Epidermal melanocyte (primary cell): ENCODE results near the gene PHIP.

Experiments used
- DNase-seq: peaks from one replicate; pipeline ENCODE4 v3.0.0; 2011; ENCODE audit warnings: low spot score; ENCODE audit not compliant: insufficient read length

PHIP gene

DNA sequence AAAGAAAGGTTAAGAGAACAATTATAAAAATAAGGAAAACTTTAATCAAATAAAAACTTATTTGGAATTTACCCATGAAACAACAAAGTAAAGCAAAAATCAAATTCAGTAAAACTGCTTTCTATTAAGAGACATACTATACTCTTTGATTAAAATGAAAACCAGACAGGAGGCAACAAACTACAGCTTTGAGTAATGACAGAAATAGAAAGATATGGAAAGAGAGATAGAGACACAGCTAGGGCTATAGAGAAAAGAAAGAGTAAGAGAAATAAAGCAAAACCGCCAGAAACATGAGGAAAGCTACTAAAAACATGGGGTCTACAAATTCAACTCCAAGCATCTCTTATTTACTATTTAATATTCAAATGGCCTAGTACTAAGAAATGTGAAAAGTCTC, 67.6 kb downstream of the PHIP start:
- no peak for DNase-seq

DNA sequence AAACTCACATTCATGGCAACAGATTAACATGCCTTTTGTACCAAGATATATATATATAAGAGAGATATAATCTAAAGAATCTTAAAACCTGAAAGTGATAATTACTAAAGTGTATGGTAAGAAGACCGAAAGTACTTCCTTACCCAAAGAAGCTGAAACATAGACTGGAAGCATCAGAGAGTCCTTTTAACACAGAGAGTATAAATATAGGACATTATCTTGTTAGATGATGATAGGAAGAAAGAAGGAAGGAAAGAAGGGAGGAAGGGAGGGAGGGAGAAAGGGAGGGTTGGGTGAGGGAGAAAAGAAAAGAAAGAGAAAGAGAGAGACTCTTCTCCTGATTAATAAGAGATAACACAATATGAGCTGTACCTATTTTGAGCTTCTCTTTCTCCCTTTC, 68.2 kb downstream of the PHIP start:
- DNase-seq, result no peak

DNA sequence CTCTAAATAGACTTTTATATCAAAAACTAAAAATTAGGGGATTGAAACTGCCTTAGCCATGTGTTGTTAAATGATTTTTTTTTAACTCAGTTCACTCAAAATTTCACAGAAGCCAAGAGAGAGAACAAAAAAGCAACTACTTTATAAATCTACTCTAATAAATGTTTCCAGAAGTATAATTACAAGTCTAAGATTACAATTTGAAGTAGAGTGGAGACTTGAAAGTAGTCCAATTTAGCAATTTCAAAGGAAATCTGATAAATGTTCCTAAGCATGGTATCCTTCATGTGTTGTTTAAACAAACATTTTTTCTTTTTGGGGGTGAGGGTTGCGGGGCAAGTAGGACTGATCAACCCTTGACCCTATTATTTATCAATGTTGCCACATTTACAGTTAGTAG, 72.6 kb downstream of the PHIP start:
- no peak for DNase-seq

DNA sequence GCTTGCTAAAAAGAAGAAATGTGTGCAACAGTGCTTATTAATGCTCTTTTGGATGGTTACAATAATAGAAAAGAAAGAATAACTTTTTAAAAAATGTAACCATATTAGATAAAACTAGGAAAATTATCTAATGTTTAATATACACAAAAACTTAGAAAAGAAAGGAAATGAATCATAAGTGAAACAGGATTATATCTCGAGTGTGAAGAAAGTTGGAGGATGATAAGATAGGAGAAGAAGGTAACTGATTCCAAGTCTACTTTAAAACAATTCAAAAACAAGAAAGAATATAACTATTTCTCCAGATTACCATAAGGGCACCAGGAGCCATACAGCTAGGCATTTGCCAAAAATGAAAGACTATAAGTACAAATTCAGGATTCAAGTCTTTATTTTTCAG, 73.0 kb downstream of the PHIP start:
- DNase-seq, result no peak

DNA sequence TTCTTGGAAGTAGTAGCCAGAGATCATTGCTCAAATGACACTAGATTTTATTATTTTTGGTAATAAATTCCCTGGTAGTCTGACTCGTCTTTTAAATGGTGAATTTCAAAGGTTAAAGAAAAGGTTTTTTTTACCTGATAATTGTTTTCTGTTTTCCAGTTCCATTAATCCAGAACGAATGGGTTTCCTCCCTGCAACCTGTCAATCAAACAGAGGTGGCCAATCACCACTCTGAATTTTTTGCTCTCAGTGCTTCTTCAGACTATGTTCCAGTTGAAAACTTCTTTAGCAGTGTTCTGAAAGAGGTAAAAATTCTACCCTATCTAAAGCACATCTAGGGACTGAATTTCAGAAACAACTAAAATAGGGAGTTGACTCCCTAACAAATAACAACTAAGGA, 73.8 kb downstream of the PHIP start:
- DNase-seq, result no peak

DNA sequence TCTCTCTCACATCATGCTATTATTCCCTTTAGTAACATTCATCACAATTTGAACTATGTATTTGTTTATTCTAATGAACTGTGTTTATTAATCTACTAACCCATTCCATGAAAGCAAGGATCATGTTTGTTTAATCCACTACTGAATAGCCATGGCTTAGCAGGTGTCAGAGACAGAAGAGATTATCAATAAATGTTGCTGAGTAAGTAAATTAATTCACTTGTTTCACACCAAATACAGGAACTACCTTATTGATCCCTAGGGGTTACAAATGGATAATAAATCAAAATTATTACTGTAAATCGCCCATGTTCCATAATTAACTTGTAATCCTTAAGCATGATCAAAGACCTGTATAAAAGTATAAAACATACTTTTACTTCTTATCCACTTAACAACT, 76.6 kb downstream of the PHIP start:
- no peak for DNase-seq

DNA sequence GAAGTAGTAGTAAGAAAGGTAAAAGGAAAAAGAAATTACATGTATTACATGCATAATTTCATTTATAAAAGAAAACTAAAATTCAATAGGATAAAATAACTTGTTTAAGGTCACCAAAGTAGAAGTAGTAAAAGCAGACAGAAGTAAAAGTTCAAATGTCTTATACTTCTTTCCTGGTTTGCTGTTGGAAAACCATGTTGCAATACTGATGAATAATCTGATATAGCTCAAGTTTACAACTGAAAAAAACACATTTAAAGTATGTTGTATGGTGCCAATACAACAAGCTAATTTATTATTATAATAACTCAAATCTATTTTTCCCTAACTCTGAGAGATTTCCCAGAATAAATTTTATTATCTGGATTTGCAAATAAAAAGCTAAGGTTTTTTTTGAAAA, 78.3 kb downstream of the PHIP start:
- no peak for DNase-seq

DNA sequence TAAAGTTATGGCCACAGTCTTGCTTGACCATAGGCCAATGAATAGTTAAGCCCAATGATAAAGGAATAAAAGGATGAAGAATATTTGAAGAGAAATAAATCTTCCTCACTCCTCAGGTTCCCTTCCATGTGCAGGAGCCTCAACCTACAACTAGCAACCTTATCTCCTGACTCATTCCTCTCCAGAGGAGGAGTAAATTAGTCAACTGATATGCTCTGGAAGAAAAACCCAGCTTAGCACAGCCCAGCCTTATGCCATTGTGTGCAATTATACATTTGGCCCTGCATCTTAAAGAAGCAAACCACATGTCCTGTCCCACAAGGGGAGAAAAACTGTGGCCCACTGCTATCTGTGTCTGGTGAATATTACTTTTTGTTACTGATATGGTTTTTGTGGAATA, 82.1 kb downstream of the PHIP start:
- DNase-seq, result no peak

DNA sequence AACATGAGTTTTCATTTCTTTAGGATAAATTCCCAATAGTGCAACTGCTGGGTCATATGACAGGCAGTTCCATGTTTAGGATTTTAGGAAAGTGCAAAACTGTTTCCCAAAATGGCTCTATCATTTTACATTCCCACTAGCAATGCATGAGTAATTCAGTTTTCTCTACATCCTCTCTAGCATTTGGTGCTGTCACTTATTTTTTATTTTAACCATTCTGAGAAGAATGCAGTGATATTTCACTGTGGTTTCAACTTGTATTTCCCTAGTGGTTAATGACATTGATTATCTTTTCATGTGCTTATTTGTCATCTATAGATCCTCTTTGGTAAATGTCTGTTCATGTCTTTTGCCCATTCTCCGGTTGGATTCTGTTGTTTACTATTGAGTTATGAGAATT, 82.7 kb downstream of the PHIP start:
- no peak for DNase-seq

DNA sequence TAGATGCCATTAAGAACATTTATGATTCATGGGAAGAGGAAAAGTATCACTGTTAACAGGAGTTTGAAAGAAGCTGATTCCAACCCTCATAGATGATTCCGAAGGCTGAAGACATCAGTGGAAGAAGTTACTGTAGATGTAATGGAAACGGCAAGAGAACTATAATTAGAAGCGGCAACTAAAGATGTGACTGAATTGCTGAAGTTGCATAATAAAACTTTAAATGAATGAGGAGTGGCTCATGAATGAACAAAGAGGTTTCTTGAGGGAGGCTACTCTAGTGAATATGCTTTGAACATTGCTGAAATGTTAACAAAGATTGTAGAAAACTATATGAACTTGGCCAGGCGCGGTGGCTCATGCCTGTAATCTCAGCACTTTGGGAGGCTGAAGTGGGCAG, 84.1 kb downstream of the PHIP start:
- no peak for DNase-seq

DNA sequence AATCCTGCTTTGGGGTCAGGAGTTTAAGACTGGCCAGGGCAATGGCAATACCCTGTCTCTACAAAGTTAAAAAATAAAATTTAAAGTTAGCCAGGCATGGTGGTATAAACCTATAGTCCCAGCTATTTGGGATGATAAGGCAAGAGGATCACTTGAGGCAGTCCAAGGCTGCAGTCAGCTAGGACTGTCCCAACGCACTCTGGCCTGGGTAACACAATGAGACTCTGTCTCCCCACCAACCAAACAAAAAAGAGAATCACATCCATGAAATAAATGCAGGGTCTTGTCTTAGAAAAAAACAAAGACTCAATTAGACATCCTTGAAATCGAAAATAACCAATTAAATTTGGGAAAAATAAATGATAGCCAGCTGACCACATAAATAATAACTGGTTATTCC, 88.9 kb downstream of the PHIP start:
- no peak for DNase-seq

DNA sequence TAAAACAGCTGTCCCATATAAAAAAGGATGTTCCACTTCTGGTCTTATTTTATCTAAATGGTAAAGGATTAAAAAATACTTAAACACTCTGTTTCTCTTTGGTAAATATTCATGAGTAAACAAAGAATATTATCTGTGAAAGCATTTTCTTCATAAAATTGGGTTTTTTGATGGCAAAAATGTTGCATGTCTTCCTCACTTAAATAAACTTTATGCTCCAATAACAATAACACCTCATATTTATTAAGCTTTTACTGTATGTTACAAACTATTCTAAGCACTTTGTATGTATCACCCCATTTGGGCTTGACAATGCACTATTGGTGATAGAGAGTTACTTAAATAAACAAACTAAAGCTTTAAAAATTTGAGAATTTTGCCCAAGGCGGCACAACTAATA, 91.9 kb downstream of the PHIP start:
- DNase-seq, result no peak

DNA sequence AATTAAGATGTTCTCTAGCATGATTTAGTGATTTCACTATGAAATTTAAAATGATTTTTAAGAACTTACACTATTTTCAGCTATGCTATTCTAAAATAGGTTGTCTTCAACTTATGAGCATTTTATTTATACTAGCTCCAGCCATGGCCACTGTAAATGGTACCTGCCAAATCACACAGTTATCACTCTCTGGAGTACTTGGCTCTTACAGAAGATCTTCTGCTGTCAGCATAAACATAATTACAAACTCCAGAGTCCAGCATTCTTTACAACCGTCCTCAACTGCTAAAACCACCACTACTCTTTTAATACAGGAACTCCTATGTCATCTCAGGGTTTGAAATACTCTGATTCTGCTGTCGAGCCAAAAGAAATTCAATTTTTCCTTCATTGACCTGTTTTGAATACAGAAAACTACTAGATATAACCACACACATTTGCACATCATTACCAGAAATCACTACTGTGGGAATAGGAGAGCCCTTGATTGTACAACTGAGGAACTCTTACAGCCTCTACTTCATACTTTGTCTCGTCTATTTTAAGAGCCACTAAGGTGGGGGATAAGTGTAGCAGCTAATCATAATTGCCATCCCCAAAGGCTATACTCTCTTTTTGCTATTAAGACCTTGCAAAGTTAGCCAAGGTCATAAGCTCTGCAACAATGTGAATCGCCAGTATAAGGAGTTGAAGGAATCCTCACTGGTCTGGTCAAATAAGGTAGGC, 93.7 kb downstream of the PHIP start:
- no peak for DNase-seq

DNA sequence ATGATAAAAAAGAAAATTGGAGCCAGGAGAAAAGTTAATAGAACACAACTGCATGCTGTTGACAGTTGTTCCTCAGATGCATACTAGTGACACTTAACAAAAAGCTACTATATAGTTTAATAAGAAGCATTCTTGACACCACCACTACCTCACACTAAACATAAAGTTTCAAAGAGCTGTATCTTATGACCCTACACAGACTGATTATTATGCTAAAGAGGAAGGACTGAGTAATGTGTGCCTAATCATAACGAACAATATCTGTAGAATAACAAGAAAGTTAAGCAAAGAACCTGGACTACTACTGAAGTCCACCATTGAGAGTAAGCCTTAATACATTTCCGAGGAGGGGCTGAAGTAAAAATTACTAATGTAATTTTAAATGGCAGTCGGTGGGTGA, 110.9 kb downstream of the PHIP start:
- DNase-seq, result no peak

DNA sequence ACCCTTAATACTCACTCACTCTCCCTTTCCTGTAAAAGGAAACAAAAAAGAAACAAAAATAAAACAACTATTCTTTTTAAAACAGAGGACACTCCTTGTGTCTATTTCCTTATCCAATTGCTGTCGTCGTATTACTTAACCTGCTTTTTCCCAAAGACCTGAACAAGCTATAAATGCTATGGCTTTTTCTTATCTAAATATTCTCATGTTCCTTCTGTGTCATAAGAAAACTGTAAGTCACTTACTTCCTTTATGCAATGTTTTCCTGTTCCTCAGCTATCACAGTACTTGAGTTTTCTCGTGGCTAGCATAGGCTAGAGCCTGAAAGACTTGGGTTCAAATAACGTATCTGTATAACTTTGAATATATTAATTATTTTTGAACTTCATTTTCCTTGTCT, 111.5 kb downstream of the PHIP start:
- no peak for DNase-seq

DNA sequence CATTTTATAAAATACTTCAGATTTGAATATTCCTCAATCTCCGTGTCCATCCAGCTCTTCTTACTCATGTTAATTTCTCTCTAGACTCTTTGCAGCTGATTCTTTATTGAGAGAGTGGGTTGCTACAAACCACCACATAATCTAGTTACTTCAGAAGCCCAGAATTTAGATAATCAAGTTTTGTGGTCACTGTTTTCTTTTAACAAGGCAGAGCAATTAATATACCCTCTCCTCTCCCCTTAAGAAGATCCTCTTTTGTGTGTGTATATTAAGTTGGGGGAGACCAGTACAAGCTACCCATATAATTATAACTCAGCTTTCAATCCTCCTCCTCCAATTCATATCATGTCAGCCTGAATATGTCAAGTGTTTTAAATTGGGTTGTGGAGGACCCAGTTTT, 115.6 kb downstream of the PHIP start:
- no peak for DNase-seq

DNA sequence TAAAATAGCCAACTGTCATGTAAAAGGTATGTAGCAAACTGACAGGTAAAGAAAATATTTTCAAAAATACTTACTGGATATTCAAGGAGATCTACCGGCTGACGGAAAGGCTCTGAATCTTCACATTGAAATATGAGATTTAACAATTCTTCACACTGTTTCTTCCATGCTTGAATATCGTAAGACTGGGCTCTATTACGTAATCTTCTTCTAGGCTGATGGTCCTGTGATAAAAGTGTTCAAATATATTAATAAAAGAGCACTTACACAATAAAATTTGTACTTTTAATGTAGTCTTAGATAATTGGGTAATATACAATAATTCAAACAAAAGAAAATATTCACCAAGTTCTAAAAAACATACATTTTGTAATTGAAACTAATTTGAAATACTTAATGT, 123.3 kb downstream of the PHIP start:
- no peak for DNase-seq

DNA sequence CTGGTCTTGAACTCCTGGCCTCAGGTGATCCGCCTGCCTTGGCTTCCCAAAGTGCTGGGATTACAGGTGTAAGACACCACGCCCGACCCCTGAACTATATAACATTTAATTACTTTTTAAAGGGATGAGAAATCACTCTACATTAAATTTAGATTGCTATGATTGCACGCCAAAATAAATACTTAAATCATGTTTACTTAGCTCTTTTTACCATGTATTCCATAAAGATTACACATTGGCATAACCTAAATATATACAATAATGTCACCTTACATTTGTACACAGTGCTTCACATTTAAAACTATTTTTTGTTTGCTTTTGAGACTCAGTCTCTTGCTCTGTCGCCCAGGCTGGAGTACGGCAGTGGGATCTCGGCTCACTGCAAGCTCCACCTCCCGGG, 124.3 kb downstream of the PHIP start:
- DNase-seq, result no peak

DNA sequence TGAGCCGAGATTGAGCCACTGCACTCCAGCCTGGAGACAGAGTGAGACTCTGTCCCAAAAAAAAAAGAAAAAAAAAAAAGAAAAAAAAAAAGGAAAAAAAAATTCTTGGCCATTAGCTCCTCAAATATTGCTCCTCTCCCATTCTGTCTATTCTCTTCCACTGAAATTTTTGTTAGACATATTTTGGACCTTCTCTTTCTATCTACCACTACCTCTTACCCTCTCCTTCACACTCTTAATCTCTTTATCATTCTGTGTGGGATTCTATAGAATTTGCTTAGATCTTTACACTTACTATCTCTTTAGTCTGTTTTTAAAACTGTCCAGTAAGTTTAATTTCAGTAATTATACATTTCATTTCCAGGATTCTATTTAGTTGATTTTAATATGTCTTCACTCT, 125.7 kb downstream of the PHIP start:
- no peak for DNase-seq

DNA sequence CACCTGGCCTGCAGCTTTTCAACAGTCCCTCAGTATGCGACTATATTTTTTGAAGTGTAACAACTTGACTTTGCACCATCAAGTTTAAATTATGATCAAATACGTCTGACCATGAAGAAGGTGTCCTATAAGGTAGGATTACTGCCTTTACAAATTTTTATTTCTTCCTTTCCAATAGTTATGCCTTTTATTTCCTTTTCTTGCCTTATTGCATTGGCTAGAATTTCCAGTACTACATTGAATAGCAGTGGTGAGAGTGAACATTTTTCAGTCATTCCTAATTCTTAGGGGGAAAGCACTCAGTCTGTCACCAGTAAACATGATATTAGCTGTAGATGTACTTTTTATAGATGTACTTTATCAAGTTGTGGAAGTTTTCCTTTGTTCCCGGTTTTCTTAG, 129.3 kb downstream of the PHIP start:
- no peak for DNase-seq

DNA sequence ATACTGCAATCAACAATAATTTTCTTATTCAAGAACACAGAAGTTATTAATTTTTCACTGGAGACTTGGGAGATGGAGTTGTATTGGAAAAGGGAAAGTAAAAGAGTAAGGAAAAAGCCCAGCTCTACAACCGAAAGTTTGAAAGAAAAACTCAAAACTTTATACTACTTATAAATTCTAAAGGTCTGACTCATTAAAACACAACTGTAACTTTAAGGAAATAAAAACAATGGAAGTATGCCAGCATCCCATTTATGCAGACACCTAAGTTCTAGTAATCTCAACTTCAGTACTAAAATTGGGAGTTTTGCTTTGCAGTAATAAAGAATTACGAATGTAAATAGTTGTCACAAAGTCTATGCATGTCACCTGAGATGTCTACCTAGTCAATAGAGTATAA, 130.1 kb downstream of the PHIP start:
- DNase-seq, result no peak

DNA sequence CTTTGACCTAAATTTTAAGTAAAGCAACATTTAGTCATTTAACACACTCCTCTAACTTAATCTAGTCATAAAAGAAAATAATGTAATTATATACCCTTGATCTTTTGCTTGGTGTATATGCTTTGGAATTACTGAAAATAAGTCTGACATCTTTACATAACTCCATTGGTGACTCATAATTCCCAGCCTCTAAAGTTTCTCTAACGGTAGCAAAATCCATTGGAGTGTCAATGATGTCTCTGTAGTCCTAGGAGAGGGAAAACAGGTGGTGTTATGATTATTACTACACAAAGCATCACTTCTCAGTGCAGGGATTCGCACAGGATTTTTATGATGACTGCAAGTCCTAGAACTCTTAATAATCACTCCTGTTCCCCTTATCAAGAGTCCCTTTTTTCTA, 130.5 kb downstream of the PHIP start:
- no peak for DNase-seq

DNA sequence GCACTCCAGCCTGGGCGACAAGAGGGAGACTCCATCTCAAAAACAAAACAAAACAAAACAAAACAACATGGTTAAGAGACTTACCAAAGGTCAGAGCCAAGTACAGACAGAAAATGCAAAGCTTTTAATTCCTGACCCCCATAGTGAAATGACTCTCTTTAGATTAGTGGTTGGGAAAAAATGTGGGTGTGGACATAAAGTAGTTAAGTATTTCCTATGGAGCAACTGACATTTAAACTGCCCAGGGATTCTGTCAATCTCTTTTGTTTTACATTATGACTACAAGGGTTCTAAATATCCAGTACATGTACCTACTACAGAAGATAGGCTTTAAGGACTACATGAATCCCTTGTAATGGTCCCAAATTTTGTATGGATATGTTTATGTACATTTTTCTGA, 135.6 kb downstream of the PHIP start:
- no peak for DNase-seq

DNA sequence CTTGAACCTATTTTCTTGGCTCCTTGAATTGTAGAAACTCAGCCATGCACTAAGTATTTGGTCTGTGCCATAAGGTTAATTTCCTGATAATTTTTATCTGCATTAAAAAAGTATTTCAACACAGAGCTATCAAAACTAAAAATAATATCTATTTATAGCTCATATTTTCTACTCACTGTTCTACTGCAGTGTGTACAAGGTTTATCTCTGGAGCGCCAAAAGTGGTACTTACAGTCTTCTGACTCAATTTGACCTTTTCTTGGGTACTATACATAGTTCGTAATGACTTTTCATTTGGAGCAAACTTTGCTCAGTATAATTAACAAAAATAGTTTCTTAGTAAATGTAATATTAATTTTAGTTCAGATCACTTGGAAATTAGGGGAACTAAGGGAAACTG, 141.5 kb downstream of the PHIP start:
- no peak for DNase-seq
